Measurements from ENCODE around the gene FNDC3B. TPM values are rescaled to one million over a fixed set of nuclear protein-coding genes. Genes with fewer than 3 reads are reported as not detected.

FNDC3B gene
- total RNA-seq, 2 donors from 2014 or later: 57.6 to 69.3 TPM

DNA sequence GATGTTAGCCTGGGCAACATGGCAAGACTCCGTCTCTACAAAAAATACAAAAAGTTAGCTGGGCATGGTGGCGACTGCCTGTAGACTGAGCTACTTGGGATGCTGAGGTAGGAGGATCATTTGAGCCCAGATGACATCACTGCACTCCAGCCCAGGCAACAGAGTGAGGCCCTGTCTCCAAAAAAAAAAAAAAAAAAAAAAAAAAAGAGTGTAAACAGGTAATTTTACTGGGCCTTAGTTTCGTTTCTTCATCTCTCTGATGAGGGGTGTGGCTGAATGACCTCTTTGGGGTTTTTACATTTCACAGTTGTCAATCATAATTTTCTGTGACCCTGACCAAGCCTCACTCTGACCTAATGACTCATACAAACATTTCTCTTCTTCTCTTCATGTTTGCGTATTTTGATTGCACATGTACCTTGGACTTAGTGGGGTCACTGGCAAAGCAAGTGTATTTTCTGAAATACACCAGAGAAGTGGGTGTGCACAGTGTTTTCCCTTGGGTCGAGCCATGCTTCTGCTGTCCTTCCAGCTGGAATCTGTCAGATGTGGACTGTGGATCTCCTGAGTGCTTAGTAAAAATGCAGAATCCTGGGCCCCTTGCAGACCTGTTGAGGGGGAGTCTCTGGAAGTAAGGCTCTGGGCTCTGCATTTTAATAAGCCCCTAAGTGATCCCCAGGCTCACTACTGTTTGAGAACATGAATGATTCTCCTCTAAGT is 140.5 kb downstream of the FNDC3B start:
- Histone ChIP-seq H3K36me3 (no peaks in the 10 kb centered on the region), H3K9me3 (no peaks in the 10 kb centered on the region), H3K4me1 (peaks cover 0 to 64% of the 10 kb centered on the region in 2 donors), H3K27ac (no peak overlapping the region), H3K4me3 (no peak overlapping the region), H3K27me3 (no peaks in the 10 kb centered on the region)
- DNase-seq (ENCODE audit: low spot score): no peak
- TF ChIP-seq, protein P1, sequence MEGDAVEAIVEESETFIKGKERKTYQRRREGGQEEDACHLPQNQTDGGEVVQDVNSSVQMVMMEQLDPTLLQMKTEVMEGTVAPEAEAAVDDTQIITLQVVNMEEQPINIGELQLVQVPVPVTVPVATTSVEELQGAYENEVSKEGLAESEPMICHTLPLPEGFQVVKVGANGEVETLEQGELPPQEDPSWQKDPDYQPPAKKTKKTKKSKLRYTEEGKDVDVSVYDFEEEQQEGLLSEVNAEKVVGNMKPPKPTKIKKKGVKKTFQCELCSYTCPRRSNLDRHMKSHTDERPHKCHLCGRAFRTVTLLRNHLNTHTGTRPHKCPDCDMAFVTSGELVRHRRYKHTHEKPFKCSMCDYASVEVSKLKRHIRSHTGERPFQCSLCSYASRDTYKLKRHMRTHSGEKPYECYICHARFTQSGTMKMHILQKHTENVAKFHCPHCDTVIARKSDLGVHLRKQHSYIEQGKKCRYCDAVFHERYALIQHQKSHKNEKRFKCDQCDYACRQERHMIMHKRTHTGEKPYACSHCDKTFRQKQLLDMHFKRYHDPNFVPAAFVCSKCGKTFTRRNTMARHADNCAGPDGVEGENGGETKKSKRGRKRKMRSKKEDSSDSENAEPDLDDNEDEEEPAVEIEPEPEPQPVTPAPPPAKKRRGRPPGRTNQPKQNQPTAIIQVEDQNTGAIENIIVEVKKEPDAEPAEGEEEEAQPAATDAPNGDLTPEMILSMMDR (IDR thresholded peaks at IDR 0.05): no peak

DNA sequence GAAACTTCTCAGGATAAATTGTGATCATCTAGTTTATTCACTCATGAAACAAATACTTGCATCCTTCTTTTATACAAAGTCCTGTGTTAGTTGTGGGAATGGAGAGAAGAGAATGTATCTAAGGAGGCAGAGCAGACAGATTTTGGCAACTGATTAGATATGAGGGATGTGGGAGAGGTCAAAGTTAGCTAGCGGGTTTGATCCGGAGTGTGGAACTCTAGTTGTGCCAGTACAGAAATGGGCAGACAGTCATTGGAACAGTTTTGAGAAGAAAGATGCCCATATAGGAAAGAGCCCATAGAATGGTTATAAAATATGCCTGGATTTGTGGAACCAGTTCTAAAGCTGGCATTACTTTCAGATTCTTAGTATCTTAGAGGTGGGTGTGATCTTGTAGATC is 141.1 kb downstream of the FNDC3B start:
- TF ChIP-seq, protein P1 (IDR thresholded peaks at IDR 0.05): no peak
- Histone ChIP-seq H3K27me3 (no peaks in the 10 kb centered on the region), H3K4me3 (no peak overlapping the region), H3K36me3 (no peaks in the 10 kb centered on the region), H3K9me3 (no peaks in the 10 kb centered on the region), H3K4me1 (peaks cover 0 to 64% of the 10 kb centered on the region in 2 donors), H3K27ac (no peak overlapping the region)
- no peak for DNase-seq (ENCODE audit: low spot score)

DNA sequence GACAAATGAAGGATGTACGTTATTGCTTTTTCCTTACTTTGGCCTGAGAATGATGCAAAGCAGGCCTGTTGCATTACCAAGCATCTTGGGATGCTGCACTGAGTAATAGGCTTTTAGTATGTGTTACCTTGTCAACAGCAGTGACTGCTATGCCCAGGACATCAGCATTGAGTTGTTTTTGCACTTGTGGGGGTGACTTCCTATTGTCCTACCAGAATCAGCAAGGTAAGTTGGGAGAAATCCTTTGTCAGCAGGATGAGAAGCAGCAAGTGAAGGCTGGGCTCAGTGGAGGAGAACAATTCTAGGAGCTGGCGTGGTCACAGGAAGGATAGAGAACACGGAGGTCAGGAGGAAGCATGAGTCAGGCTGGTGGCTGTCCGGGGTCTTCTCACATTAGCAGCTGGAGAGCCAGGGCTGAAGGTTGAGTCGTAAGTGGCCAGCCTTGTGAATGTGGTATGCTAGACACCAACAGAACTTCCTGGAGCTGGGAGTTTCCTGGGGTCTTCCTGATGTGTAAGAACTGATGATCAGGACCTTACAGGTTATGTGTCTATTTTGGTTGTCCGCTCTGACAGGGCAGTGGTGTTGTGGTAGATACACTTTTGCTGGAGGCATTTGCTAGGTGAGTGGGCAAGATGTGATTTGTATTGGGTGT is 142.7 kb downstream of the FNDC3B start:
- H3K4me1 ChIP-seq: peaks cover 0 to 49% of the 10 kb centered on the region in 2 donors
- H3K27me3 ChIP-seq: no peaks in the 10 kb centered on the region
- TF ChIP-seq, protein P1 (IDR thresholded peaks at IDR 0.05): no peak
- no peak overlapping the region for H3K4me3 ChIP-seq
- H3K9me3 ChIP-seq: no peaks in the 10 kb centered on the region
- no peak overlapping the region for H3K27ac ChIP-seq
- no peak for DNase-seq (ENCODE audit: low spot score)
- no peaks in the 10 kb centered on the region for H3K36me3 ChIP-seq

DNA sequence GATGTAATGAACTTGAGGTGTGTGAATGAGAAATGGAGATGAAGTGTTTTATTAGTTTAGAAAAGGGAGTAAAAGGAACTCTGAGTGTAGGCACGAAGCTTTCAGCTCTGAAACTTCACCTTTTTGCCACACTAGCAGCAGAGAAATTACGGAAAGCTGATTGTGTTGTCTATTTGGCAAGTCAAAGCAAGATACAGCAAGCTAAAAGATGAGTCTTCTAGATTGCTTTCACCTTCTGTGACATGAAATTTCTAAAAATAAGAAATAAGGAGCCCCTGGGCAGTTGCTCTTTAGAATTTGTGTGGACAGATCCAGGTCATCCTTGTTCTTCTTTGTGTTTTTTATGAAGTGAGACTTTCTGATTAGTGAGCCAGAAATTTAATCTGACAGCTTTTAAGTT is 143.4 kb downstream of the FNDC3B start:
- no peak overlapping the region for H3K27ac ChIP-seq

DNA sequence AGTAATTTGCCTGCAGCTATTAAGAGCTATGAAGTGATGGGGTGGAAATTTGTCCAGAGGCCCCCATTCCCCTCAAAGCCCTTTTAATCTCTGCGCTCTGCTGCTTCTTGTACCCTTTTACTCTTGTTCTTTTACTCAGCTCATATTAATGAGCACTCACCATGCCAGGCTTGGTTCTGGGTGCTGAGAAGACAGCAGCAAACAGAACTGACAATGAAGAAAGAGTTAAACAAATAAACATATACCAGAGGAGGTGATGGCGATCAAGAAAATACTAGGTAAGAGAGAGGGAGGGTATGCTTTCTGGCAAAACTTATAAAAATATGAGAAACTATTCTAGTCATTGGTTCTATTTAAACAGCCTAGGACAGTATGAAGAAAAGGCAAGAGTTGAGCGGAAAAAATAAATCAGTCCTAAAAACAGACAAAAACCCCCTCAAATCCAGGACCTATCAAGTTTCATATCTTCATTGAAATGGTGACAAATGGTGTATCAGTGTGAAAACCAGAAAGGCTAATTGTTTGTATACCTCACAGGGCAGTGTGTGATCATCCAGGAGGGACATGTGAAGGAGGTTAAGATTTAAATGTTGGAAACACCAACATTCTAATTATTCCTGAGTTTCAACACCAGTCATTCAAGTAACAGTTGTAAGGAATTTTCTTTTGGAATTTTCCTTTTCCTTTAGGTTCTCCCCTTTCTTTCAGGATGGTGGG is 144.9 kb downstream of the FNDC3B start:
- TF ChIP-seq, protein P1 (IDR thresholded peaks at IDR 0.05): no peak
- Histone ChIP-seq H3K9me3 (no peaks in the 10 kb centered on the region), H3K4me1 (peaks cover 0 to 46% of the 10 kb centered on the region in 2 donors), H3K27me3 (no peaks in the 10 kb centered on the region), H3K4me3 (no peak overlapping the region), H3K27ac (no peak overlapping the region), H3K36me3 (no peaks in the 10 kb centered on the region)
- DNase-seq (ENCODE audit: low spot score): no peak

More for the DNA sequence above, 143.4 kb downstream of the FNDC3B start:
- Histone ChIP-seq H3K27me3 (no peaks in the 10 kb centered on the region), H3K4me1 (peaks cover 0 to 46% of the 10 kb centered on the region in 2 donors), H3K4me3 (no peak overlapping the region), H3K36me3 (no peaks in the 10 kb centered on the region), H3K9me3 (no peaks in the 10 kb centered on the region)
- no peak for DNase-seq (ENCODE audit: low spot score)
- TF ChIP-seq, protein P1 (IDR thresholded peaks at IDR 0.05): no peak

Data from right atrium auricular region (tissue), 2 donors.